Neural progenitor cell (in vitro differentiated cells): Measurements from ENCODE around the gene IRAK1. TPM values are rescaled to one million over a fixed set of nuclear protein-coding genes. Genes with fewer than 3 reads are reported as not detected.

Source experiments
- DNase-seq: peaks from one replicate; pipeline ENCODE4 v3.0.0-alpha.2; 2016; ENCODE audit warnings: low spot score
- H2AFZ ChIP-seq: fragments of 200-600 bp; sonication (generic); replicated peaks from 2 replicates; pipeline ENCODE4 v1.6.1; 2016; ENCODE audit warnings: antibody characterized with exemption
- H3F3A ChIP-seq: fragments of 200-600 bp; sonication (generic); 2 replicates; pipeline ENCODE4 v1.6.1; 2016; ENCODE audit warnings: antibody characterized with exemption, low read depth
- H3K27ac ChIP-seq: fragments of 200-600 bp; sonication (generic); 2 replicates; pipeline ENCODE4 v1.5.1; 2016; ENCODE audit warnings: mild to moderate bottlenecking
- H3K27me3 ChIP-seq: fragments of 200-600 bp; sonication (generic); 2 replicates; pipeline ENCODE4 v1.6.1; 2016; ENCODE audit warnings: mild to moderate bottlenecking, moderate library complexity
- H3K36me3 ChIP-seq: fragments of 200-600 bp; sonication (generic); 2 replicates; pipeline ENCODE4 v1.5.1; 2016
- H3K4me1 ChIP-seq: fragments of 200-600 bp; sonication (generic); 2 replicates; pipeline ENCODE4 v1.6.1; 2016; ENCODE audit warnings: mixed run types
- H3K4me2 ChIP-seq: fragments of 200-600 bp; sonication (generic); 2 replicates; pipeline ENCODE4 v1.6.1; 2016
- H3K4me3 ChIP-seq: fragments of 200-600 bp; sonication (generic); 2 replicates; pipeline ENCODE4 v1.5.1; 2016
- H3K79me2 ChIP-seq: fragments of 200-600 bp; sonication (generic); 2 replicates; pipeline ENCODE4 v1.6.1; 2016; ENCODE audit warnings: low read depth
- H3K9ac ChIP-seq: fragments of 200-600 bp; sonication (generic); 2 replicates; pipeline ENCODE4 v1.6.1; 2016
- H3K9me3 ChIP-seq: fragments of 200-600 bp; sonication (generic); 2 replicates; pipeline ENCODE4 v1.5.1; 2016; ENCODE audit warnings: low read depth
- H4K20me1 ChIP-seq: fragments of 200-600 bp; sonication (generic); 2 replicates; pipeline ENCODE4 v1.6.1; 2016; ENCODE audit warnings: low read depth
- H3K27ac Mint-ChIP-seq: 3 replicates; pipeline ENCODE4 v1.8.0; 2021; ENCODE audit warnings: mixed read lengths
- H3K27me3 Mint-ChIP-seq: 2 replicates; pipeline ENCODE4 v1.8.0; 2022; ENCODE audit warnings: low read depth, mild to moderate bottlenecking, inconsistent platforms, moderate library complexity, mixed read lengths; ENCODE audit not compliant: insufficient read depth
- H3K36me3 Mint-ChIP-seq: 3 replicates; pipeline ENCODE4 v1.8.0; 2021; ENCODE audit warnings: mixed read lengths
- H3K4me1 Mint-ChIP-seq: 3 replicates; pipeline ENCODE4 v1.8.0; 2021; ENCODE audit warnings: mixed read lengths
- H3K4me3 Mint-ChIP-seq: 3 replicates; pipeline ENCODE4 v1.8.0; 2021; ENCODE audit warnings: mild to moderate bottlenecking, moderate library complexity, mixed read lengths
- H3K9me3 Mint-ChIP-seq: 3 replicates; pipeline ENCODE4 v1.8.0; 2020; ENCODE audit warnings: mixed read lengths
- CTCF ChIP-seq: fragments of 200-600 bp; sonication (generic); IDR thresholded peaks from 2 replicates; pipeline ENCODE4 v1.5.1; 2017; ENCODE audit warnings: antibody characterized with exemption, mild to moderate bottlenecking
- EZH2 ChIP-seq: fragments of 200-600 bp; sonication (generic); IDR thresholded peaks from 2 replicates; pipeline ENCODE4 v1.6.1; 2017; ENCODE audit warnings: antibody characterized with exemption, mild to moderate bottlenecking, moderate library complexity
- EZH2phosphoT487 ChIP-seq: fragments of 200-600 bp; sonication (generic); IDR thresholded peaks from 2 replicates; pipeline ENCODE4 v1.6.1; 2017; ENCODE audit warnings: antibody characterized with exemption
- total RNA-seq: library from RNA; depleted of rRNA; stranded (reverse); fragments of >200 nt; gene quantifications from 2 replicates; pipeline ENCODE4 v1.2.3, GENCODE V29; 2015; ENCODE audit warnings: low replicate concordance

The IRAK1 gene
- total RNA-seq, 1 donor from 2014 or later: 6.8 TPM

DNA sequence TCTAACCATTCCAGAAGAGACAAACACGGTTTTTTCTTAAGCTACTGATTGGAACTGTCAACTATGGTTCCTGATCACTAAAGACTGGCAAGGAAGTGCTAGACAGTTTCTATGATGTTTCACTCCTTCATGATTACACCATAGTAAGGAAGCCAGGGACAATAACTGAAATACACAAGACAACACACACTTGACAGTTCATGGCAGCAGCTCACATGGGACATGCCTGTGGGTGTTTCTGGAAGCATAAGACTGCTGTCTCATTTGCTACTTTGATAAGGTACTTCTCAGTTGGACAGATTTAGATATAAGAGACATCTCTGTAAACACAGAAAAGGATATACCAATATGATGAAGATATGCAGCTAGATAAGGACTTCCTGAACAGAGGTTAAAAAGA, 8.3 kb upstream of the IRAK1 start:
- peaks cover 14% of the 10 kb centered on the region for H3K9me3 Mint-ChIP-seq
- Histone ChIP-seq H3F3A (no peaks in the 10 kb centered on the region), H2AFZ (no peak overlapping the region), H3K4me3 (no peak overlapping the region), H4K20me1 (peaks cover 9% of the 10 kb centered on the region), H3K9ac (no peak overlapping the region), H3K4me1 (no peaks in the 10 kb centered on the region), H3K36me3 (no peaks in the 10 kb centered on the region), H3K4me2 (no peak overlapping the region), H3K27ac (no peak overlapping the region), H3K9me3 (no peaks in the 10 kb centered on the region), H3K27me3 (no peaks in the 10 kb centered on the region), H3K79me2 (no peaks in the 10 kb centered on the region)
- no peak for DNase-seq
- H3K36me3 Mint-ChIP-seq: peaks cover 15% of the 10 kb centered on the region
- H3K4me3 Mint-ChIP-seq: no peak overlapping the region
- TF ChIP-seq CTCF (no peak), EZH2 (no peak), EZH2phosphoT487 (no peak)
- H3K4me1 Mint-ChIP-seq: peaks cover 6% of the 10 kb centered on the region
- no peak overlapping the region for H3K27ac Mint-ChIP-seq
- H3K27me3 Mint-ChIP-seq: peaks cover 2% of the 10 kb centered on the region

GRCh38 chrX:154027022-154027402, 7.3 kb upstream of the IRAK1 start:
- H3K36me3 Mint-ChIP-seq: peaks cover 14% of the 10 kb centered on the region
- DNase-seq: no peak
- no peak overlapping the region for H3K27ac Mint-ChIP-seq
- Histone ChIP-seq H3K27me3 (no peaks in the 10 kb centered on the region), H2AFZ (no peak overlapping the region), H3F3A (no peaks in the 10 kb centered on the region), H3K79me2 (no peaks in the 10 kb centered on the region), H3K4me1 (no peaks in the 10 kb centered on the region), H3K36me3 (no peaks in the 10 kb centered on the region), H3K9ac (no peak overlapping the region), H3K27ac (no peak overlapping the region), H3K9me3 (no peaks in the 10 kb centered on the region), H3K4me2 (no peak overlapping the region), H3K4me3 (no peak overlapping the region), H4K20me1 (peaks cover 2% of the 10 kb centered on the region)
- H3K4me1 Mint-ChIP-seq: peaks cover 10% of the 10 kb centered on the region
- TF ChIP-seq CTCF (no peak), EZH2phosphoT487 (no peak), EZH2 (no peak)
- H3K9me3 Mint-ChIP-seq: peaks cover 12% of the 10 kb centered on the region
- H3K27me3 Mint-ChIP-seq: peaks cover 2% of the 10 kb centered on the region
- no peak overlapping the region for H3K4me3 Mint-ChIP-seq

- H2AFZ ChIP-seq: no peak overlapping the region
- H3K36me3 ChIP-seq: no peaks in the 10 kb centered on the region
- H3K27me3 ChIP-seq: no peaks in the 10 kb centered on the region
- Mint-ChIP-seq H3K9me3 (peaks cover 11% of the 10 kb centered on the region), H3K36me3 (peaks cover 10% of the 10 kb centered on the region), H3K27ac (no peak overlapping the region), H3K4me1 (peaks cover 12% of the 10 kb centered on the region), H3K27me3 (peaks cover 2% of the 10 kb centered on the region), H3K4me3 (no peak overlapping the region)
- no peaks in the 10 kb centered on the region for H3K9me3 ChIP-seq
- H3K79me2 ChIP-seq: no peaks in the 10 kb centered on the region
- no peaks in the 10 kb centered on the region for H3F3A ChIP-seq
- no peak for DNase-seq
- H4K20me1 ChIP-seq: peaks cover 2% of the 10 kb centered on the region
- no peak for TF ChIP-seq EZH2
- no peak overlapping the region for H3K9ac ChIP-seq
- H3K4me1 ChIP-seq: no peaks in the 10 kb centered on the region
- no peak overlapping the region for H3K27ac ChIP-seq
- H3K4me2 ChIP-seq: no peak overlapping the region
- H3K4me3 ChIP-seq: no peak overlapping the region
Measured at GRCh38 chrX:154026136-154027021, 6.7 kb upstream of the IRAK1 start.

DNA sequence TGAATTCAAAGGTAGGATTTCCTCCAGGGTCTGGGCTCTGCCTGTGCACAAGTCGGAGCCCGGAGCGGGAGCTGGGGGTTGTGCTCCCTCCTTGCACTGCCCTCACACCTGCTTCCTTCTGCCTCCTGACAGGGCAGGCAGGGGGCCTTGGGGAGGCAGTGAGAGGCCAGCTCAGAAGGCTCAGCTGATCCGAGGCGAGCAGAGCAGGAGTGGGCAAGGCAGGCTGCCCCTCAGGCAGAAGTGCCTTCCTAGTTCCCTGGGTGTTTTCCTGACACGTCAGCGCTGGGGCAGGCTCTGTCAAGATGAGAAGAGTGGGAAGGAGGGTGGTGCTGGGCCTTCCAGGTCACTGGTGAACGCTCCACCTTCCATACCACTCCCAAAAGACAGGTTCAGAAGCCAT, 5.5 kb upstream of the IRAK1 start:
- Mint-ChIP-seq H3K4me3 (no peak overlapping the region), H3K9me3 (peaks cover 15% of the 10 kb centered on the region), H3K27me3 (peaks cover 2% of the 10 kb centered on the region), H3K4me1 (peaks cover 18% of the 10 kb centered on the region), H3K36me3 (peaks cover 10% of the 10 kb centered on the region), H3K27ac (no peak overlapping the region)
- H3K4me1 ChIP-seq: no peaks in the 10 kb centered on the region
- DNase-seq: no peak
- TF ChIP-seq CTCF: no peak
- TF ChIP-seq EZH2: no peak
- no peak for TF ChIP-seq EZH2phosphoT487
- H3K9ac ChIP-seq: no peak overlapping the region
- H3K79me2 ChIP-seq: no peaks in the 10 kb centered on the region
- no peak overlapping the region for H3K4me3 ChIP-seq
- no peak overlapping the region for H2AFZ ChIP-seq
- H4K20me1 ChIP-seq: peaks cover 2% of the 10 kb centered on the region
- H3K27ac ChIP-seq: no peak overlapping the region
- no peaks in the 10 kb centered on the region for H3F3A ChIP-seq
- no peak overlapping the region for H3K4me2 ChIP-seq
- no peaks in the 10 kb centered on the region for H3K27me3 ChIP-seq
- H3K36me3 ChIP-seq: no peaks in the 10 kb centered on the region
- no peaks in the 10 kb centered on the region for H3K9me3 ChIP-seq
